Tibial nerve (tissue), 3 donors: ENCODE data around the gene KAT2B.

ENCODE experiments used
- EP300 ChIP-seq, 2 donors: sonication (generic); formaldehyde crosslinking; IDR thresholded peaks; one replicate each; pipeline ENCODE4 v1.6.1; 2017; ENCODE audit warnings: antibody characterized with exemption in 2 of 2, mild to moderate bottlenecking in 1 of 2
- POLR2A ChIP-seq, 2 donors: fragments of 450-650 bp; IDR thresholded peaks; one replicate each; pipeline ENCODE4 v1.6.1; 2017; ENCODE audit warnings: antibody characterized with exemption in 2 of 2, mild to moderate bottlenecking in 2 of 2, moderate library complexity in 2 of 2

GRCh38 chr3:20080956-20081554 lies 40.8 kb downstream of the KAT2B start:
- TF ChIP-seq POLR2A (IDR thresholded peaks at IDR 0.05): no peak
- TF ChIP-seq EP300 (IDR thresholded peaks at IDR 0.05): peak in 1 of 2 donors; percentile 39
